OCI-LY3 (cell line): ENCODE data around the gene SPACA1.

Experiments
- H2AFZ ChIP-seq: fragments of 200-600, 300-600 bp; shearing (Covaris generic); 2 replicates; pipeline ENCODE4 v1.6.0; 2014; ENCODE audit warnings: antibody characterized with exemption, low read depth, low read length
- H3K27ac ChIP-seq: fragments of 200-600, 300-600 bp; sonication (generic); 2 replicates; pipeline ENCODE4 v1.5.1; 2014; ENCODE audit warnings: mild to moderate bottlenecking, low read length, moderate library complexity, mixed read lengths
- H3K27me3 ChIP-seq: fragments of 200-600, 300-600 bp; sonication (generic); 2 replicates; pipeline ENCODE4 v1.6.1; 2014; ENCODE audit warnings: low read depth, low read length, mixed read lengths
- H3K36me3 ChIP-seq: fragments of 200-600, 300-600 bp; sonication (generic); replicated peaks from 2 replicates; pipeline ENCODE3; 2014; ENCODE audit warnings: low read depth, low read length, mixed read lengths
- H3K4me1 ChIP-seq: fragments of 300-600, 200-600 bp; sonication (generic); 2 replicates; pipeline ENCODE4 v1.6.1; 2014; ENCODE audit warnings: low read length, mixed read lengths
- H3K4me2 ChIP-seq: fragments of 200-600, 300-600 bp; sonication (generic); 2 replicates; pipeline ENCODE4 v1.6.1; 2014; ENCODE audit warnings: low read length, mixed read lengths
- H3K4me3 ChIP-seq: fragments of 300-600, 200-600 bp; sonication (generic); 2 replicates; pipeline ENCODE4 v1.5.1; 2014; ENCODE audit warnings: antibody characterized with exemption, mild to moderate bottlenecking, low read length, moderate library complexity
- H3K79me2 ChIP-seq: fragments of 300-600, 200-600 bp; shearing (Covaris generic); 2 replicates; pipeline ENCODE4 v1.6.1; 2014; ENCODE audit warnings: mild to moderate bottlenecking, low read length, mixed read lengths
- H3K9ac ChIP-seq: fragments of 300-600, 200-600 bp; shearing (Covaris generic); 2 replicates; pipeline ENCODE4 v1.6.0; 2014; ENCODE audit warnings: mild to moderate bottlenecking, low read length, moderate library complexity
- H3K9me3 ChIP-seq: fragments of 200-600, 300-600 bp; shearing (Covaris generic); 2 replicates; pipeline ENCODE4 v1.6.1; 2014; ENCODE audit warnings: low read length, mixed read lengths; ENCODE audit not compliant: insufficient read depth
- H4K20me1 ChIP-seq: fragments of 200-600, 300-600 bp; sonication (generic); 2 replicates; pipeline ENCODE4 v1.6.1; 2016; ENCODE audit warnings: low read length, mixed read lengths; ENCODE audit not compliant: insufficient read depth
- CTCF ChIP-seq: fragments of 200-600, 300-600 bp; sonication (generic); IDR thresholded peaks from 2 replicates; pipeline ENCODE4 v1.5.1; 2014; ENCODE audit warnings: antibody characterized with exemption, low read length, low read depth
- EZH2phosphoT487 ChIP-seq: fragments of 200-600 bp; shearing (Covaris generic); IDR thresholded peaks from 2 replicates; pipeline ENCODE4 v1.6.1; 2018; ENCODE audit warnings: antibody characterized with exemption, mixed run types, low read depth

The SPACA1 gene

GRCh38 chr6:88006557-88006956 is 41.1 kb upstream of the SPACA1 start:
- H3K79me2 ChIP-seq: no peaks in the 10 kb centered on the region
- no peaks in the 10 kb centered on the region for H3K9me3 ChIP-seq
- no peak overlapping the region for H3K27ac ChIP-seq
- no peak overlapping the region for H3K9ac ChIP-seq
- H3K4me2 ChIP-seq: no peak overlapping the region
- H4K20me1 ChIP-seq: no peaks in the 10 kb centered on the region
- H3K36me3 ChIP-seq: no peaks in the 10 kb centered on the region
- H3K4me3 ChIP-seq: no peak overlapping the region
- no peaks in the 10 kb centered on the region for H3K4me1 ChIP-seq
- no peaks in the 10 kb centered on the region for H3K27me3 ChIP-seq
- no peak overlapping the region for H2AFZ ChIP-seq
- TF ChIP-seq CTCF (no peak), EZH2phosphoT487 (no peak)

- TF ChIP-seq EZH2phosphoT487 (no peak), CTCF (no peak)
- Histone ChIP-seq H3K36me3 (no peaks in the 10 kb centered on the region), H4K20me1 (no peaks in the 10 kb centered on the region), H3K9me3 (no peaks in the 10 kb centered on the region), H3K4me2 (no peak overlapping the region), H3K79me2 (no peaks in the 10 kb centered on the region), H3K4me3 (no peak overlapping the region), H2AFZ (no peak overlapping the region), H3K9ac (no peak overlapping the region), H3K27me3 (no peaks in the 10 kb centered on the region), H3K27ac (no peak overlapping the region), H3K4me1 (no peaks in the 10 kb centered on the region)
Measured at GRCh38 chr6:88008411-88008810, 39.2 kb upstream of the SPACA1 start.

- TF ChIP-seq CTCF (no peak), EZH2phosphoT487 (no peak)
- Histone ChIP-seq H3K4me1 (no peaks in the 10 kb centered on the region), H3K27ac (no peak overlapping the region), H4K20me1 (no peaks in the 10 kb centered on the region), H3K4me2 (no peak overlapping the region), H3K9me3 (no peaks in the 10 kb centered on the region), H3K79me2 (no peaks in the 10 kb centered on the region), H2AFZ (no peak overlapping the region), H3K27me3 (no peaks in the 10 kb centered on the region), H3K36me3 (no peaks in the 10 kb centered on the region), H3K9ac (no peak overlapping the region), H3K4me3 (no peak overlapping the region)
Measured at GRCh38 chr6:88008831-88009231, 38.8 kb upstream of the SPACA1 start.

GRCh38 chr6:88013015-88013414 is 34.6 kb upstream of the SPACA1 start:
- no peaks in the 10 kb centered on the region for H3K27me3 ChIP-seq
- no peak overlapping the region for H3K4me2 ChIP-seq
- H3K4me1 ChIP-seq: no peaks in the 10 kb centered on the region
- no peak overlapping the region for H3K27ac ChIP-seq
- H3K36me3 ChIP-seq: no peaks in the 10 kb centered on the region
- no peak overlapping the region for H3K9ac ChIP-seq
- no peak for TF ChIP-seq EZH2phosphoT487
- TF ChIP-seq CTCF: no peak
- H3K4me3 ChIP-seq: no peak overlapping the region
- no peaks in the 10 kb centered on the region for H3K9me3 ChIP-seq
- no peaks in the 10 kb centered on the region for H4K20me1 ChIP-seq
- no peaks in the 10 kb centered on the region for H3K79me2 ChIP-seq
- H2AFZ ChIP-seq: no peak overlapping the region
